Ishikawa (cell line): ENCODE measurements around the gene LLGL1.

Source experiments
- CEBPB ChIP-seq: IDR thresholded peaks from 2 replicates; pipeline ENCODE4 v1.6.1; 2012
- CREB1 ChIP-seq: IDR thresholded peaks from 2 replicates; pipeline ENCODE4 v1.6.1; 2012; ENCODE audit warnings: low read depth
- EGR1 ChIP-seq: IDR thresholded peaks from 2 replicates; pipeline ENCODE4 v1.6.1; 2012
- EP300 ChIP-seq: IDR thresholded peaks from 2 replicates; pipeline ENCODE4 v1.6.1; 2012; ENCODE audit warnings: borderline replicate concordance
- FOXM1 ChIP-seq: IDR thresholded peaks from 2 replicates; pipeline ENCODE4 v1.6.1; 2012; ENCODE audit warnings: low read depth, borderline replicate concordance
- MAX ChIP-seq: IDR thresholded peaks from 2 replicates; pipeline ENCODE4 v1.6.1; 2012
- NFIC ChIP-seq: IDR thresholded peaks from 2 replicates; pipeline ENCODE4 v1.6.1; 2012
- RAD21 ChIP-seq: IDR thresholded peaks from 2 replicates; pipeline ENCODE4 v1.6.1; 2012; ENCODE audit warnings: low read depth
- REST ChIP-seq: IDR thresholded peaks from 2 replicates; pipeline ENCODE4 v1.6.1; 2012; ENCODE audit warnings: low read depth, mild to moderate bottlenecking
- TAF1 ChIP-seq: IDR thresholded peaks from 2 replicates; pipeline ENCODE4 v1.6.1; 2012; ENCODE audit warnings: low read depth, mild to moderate bottlenecking
- TCF12 ChIP-seq: IDR thresholded peaks from 2 replicates; pipeline ENCODE4 v1.6.1; 2012; ENCODE audit warnings: low read depth
- TEAD4 ChIP-seq: IDR thresholded peaks from 2 replicates; pipeline ENCODE4 v1.6.1; 2012
- USF1 ChIP-seq: IDR thresholded peaks from 2 replicates; pipeline ENCODE4 v1.6.1; 2012
- YY1 ChIP-seq: IDR thresholded peaks from 2 replicates; pipeline ENCODE4 v1.6.1; 2012; ENCODE audit warnings: low read depth
- ZBTB7A ChIP-seq: IDR thresholded peaks from 2 replicates; pipeline ENCODE4 v1.6.1; 2012; ENCODE audit warnings: low read depth

LLGL1 gene

GRCh38 chr17:18280766-18281371 is 55.4 kb downstream of the LLGL1 start:
- TF ChIP-seq NFIC (no peak), USF1 (no peak), TCF12 (no peak), FOXM1 (no peak), TAF1 (no peak), EGR1 (no peak), ZBTB7A (no peak), CREB1 (no peak), REST (no peak), MAX (no peak), CEBPB (no peak), RAD21 (no peak)

GRCh38 chr17:18281788-18282187 is 56.4 kb downstream of the LLGL1 start:
- TF ChIP-seq TCF12 (no peak), YY1 (no peak), USF1 (no peak), TAF1 (no peak), ZBTB7A (no peak), CEBPB (no peak), RAD21 (no peak), FOXM1 (no peak), NFIC (no peak), CREB1 (no peak), REST (no peak), TEAD4 (no peak), MAX (no peak), EP300 (no peak), EGR1 (no peak)

GRCh38 chr17:18285296-18285695 is 59.9 kb downstream of the LLGL1 start:
- TF ChIP-seq TCF12 (no peak), USF1 (no peak), TAF1 (no peak), CREB1 (no peak), REST (no peak), CEBPB (no peak), FOXM1 (no peak), MAX (no peak), TEAD4 (no peak), EP300 (no peak), NFIC (no peak)
